Measurements from ENCODE around the gene DNAAF1. TPM values are rescaled to one million over a fixed set of nuclear protein-coding genes. Genes with fewer than 3 reads are reported as not detected.

The DNAAF1 gene
- total and polyA plus RNA-seq, 2 donors (not counting 3 experiments of a cell fraction or from before 2014, with no cell fraction given) = 0.01 TPM; not detected in 1

GRCh38 chr16:84119368-84119767 is 25.7 kb upstream of the DNAAF1 start:
- ChIA-PET CTCF (interaction anchor here (1.1 kb wide), 1 partner anchor 68 kb away, joined by 4 read pairs; the partner anchor contains the start of gene TAF1C), POLR2A (no interaction called here)
- H3K9me3 ChIP-seq (replicated peaks; ENCODE audit: control insufficient read depth, insufficient read depth, low read length) = no peaks in the 10 kb centered on the region
- no peak overlapping the region for H3K4me3 ChIP-seq (replicated peaks in 1 of 3; ENCODE audit: insufficient read depth in 1 of 3, low read depth in 1 of 3, low read length in 3 of 3)
- no peaks in the 10 kb centered on the region for H3K27me3 ChIP-seq (ENCODE audit: control insufficient read depth in 2 of 2, insufficient read depth in 2 of 2, low read length in 2 of 2)
- FAIRE-seq (no peak), DNase-seq (ENCODE audit: low read depth, low spot score) (no peak)
- BruUV-seq (replicated peaks) = no TSS peak
- no peak overlapping the region for H3K9ac ChIP-seq (replicated peaks; ENCODE audit: extremely low read depth, insufficient read depth, low read length)
- no peak for TF ChIP-seq CTCF (IDR thresholded peaks at IDR 0.05; ENCODE audit: extremely low read depth in 1 of 2, insufficient read depth in 1 of 2, low read depth in 1 of 2, low read length in 2 of 2)
- TF ChIP-seq EZH2 (IDR thresholded peaks at IDR 0.05; ENCODE audit: borderline replicate concordance, low read depth, low read length, severe bottlenecking) = no peak
- no peak for TF ChIP-seq GATA2 (IDR thresholded peaks at IDR 0.05; ENCODE audit: insufficient read depth, insufficient read length, low read depth, low read length)
- no peak for TF ChIP-seq POLR2AphosphoS5 (IDR thresholded peaks at IDR 0.05; ENCODE audit: insufficient read depth, low read depth, low read length)
- TF ChIP-seq POLR2A (IDR thresholded peaks at IDR 0.05; ENCODE audit: low read depth, low read length) = no peak
- no peak for TF ChIP-seq JUN (IDR thresholded peaks at IDR 0.05; ENCODE audit: borderline replicate concordance, insufficient read depth, insufficient read length, low read depth)
- no peak for TF ChIP-seq MYC (IDR thresholded peaks at IDR 0.05; ENCODE audit: low read depth, low read length)
- peaks cover 3% of the 10 kb centered on the region in 2 experiments for H3K36me3 ChIP-seq (ENCODE audit: control insufficient read depth in 2 of 2, extremely low read depth in 1 of 2, insufficient read depth in 2 of 2, low read length in 2 of 2)
- H3K4me2 ChIP-seq (ENCODE audit: insufficient read depth, low read length) = no peak overlapping the region
- H2AFZ ChIP-seq (ENCODE audit: low read depth, low read length) = no peak overlapping the region
- dilution Hi-C loops (cut with MboI; ENCODE audit: extremely low pct_ligation_motif_present, low sequenced_read_pairs) = no loop called here
- H3K79me2 ChIP-seq (ENCODE audit: control insufficient read depth, insufficient read depth, low read length) = peaks cover 19% of the 10 kb centered on the region
- peaks cover 10% of the 10 kb centered on the region for H3K4me1 ChIP-seq (ENCODE audit: control insufficient read depth, extremely low read depth, insufficient read depth, low read length)
- intact Hi-C loops (cut with micrococcal nuclease) = no loop called here
- no peaks in the 10 kb centered on the region for H4K20me1 ChIP-seq (replicated peaks; ENCODE audit: control insufficient read depth, extremely low read depth, insufficient read depth, low read length)
- H3K27ac ChIP-seq (ENCODE audit: insufficient read depth, low read depth, low read length) = no peak overlapping the region
- H3K9me1 ChIP-seq (replicated peaks; ENCODE audit: control insufficient read depth, extremely low read depth, insufficient read depth, low read length) = no peaks in the 10 kb centered on the region
